ENCODE data around the gene ACSF3. TPM values are rescaled to one million over a fixed set of nuclear protein-coding genes. Genes with fewer than 3 reads are reported as not detected.

The ACSF3 gene
- polyA plus RNA-seq, 1 donor from 2014 or later, result 20.8 TPM

DNA sequence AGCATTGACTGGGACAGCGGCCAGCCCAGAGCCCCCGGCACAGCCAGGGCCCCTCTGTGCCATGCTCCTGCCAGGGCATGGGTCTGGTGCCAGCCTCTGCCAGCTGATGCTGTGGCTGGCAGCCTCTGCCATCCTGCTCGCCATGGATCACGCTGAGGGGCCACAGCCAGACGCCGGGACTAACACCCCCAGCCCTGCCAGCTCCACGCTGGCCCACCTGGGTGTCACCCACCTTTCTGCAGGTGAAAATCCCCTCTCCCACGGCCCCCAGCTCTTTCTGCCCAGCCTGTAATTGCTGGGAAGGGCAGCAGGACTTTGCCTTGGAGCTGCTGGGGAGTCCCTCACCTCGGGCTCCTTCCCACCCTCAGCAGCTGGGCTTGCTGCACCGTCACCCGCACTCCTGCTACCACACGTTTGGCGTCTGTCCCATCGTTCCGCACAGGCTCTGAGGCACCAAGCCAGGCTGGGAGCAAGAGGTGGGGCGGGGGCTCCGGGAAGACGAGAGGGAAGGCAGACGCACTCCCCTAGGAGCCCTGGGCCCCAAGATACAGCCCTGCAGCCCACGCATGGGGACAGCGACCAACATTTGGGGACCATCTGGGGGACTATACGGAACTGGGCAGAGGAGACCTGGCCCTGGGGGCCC, 42.0 kb upstream of the ACSF3 start:
- no peaks in the 10 kb centered on the region for H3K36me3 ChIP-seq (ENCODE audit: insufficient read depth, low read length)

DNA sequence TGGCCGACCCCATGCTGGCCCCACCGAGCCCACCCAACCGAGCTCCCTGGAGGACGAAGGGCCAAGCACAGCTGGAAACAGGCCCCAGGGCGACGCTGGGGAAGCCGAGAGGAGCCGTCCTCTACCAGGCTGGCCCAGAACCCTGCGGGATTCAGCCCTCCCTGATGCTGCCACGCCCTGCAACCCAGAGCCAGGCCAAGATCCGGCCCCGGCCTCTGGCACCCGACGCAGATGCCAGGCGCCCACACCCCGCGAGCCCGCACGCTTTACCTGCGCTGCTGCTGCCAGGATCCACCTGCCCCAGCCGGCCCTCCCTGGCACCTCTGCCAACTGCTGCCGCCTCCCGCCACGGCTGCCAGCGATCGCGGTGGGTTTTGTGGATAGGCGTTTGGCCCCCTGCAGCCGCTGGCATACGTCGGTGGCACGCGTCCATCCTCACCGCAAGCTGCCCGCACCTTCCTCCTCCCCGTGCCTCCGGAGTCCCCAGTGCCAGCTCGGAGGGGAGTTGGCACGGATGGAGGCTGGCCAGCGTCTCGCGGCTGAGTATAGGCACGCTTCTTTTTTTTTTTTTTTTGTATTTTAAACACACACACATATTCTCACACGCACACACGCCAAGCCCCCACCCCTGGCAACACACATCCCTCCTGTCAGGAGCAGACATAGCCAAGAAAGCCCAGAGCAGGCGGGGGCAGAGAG, 41.3 kb upstream of the ACSF3 start:
- no peak for TF ChIP-seq TAF1 (IDR thresholded peaks at IDR 0.05; ENCODE audit: low read depth)
- TF ChIP-seq, protein P1, sequence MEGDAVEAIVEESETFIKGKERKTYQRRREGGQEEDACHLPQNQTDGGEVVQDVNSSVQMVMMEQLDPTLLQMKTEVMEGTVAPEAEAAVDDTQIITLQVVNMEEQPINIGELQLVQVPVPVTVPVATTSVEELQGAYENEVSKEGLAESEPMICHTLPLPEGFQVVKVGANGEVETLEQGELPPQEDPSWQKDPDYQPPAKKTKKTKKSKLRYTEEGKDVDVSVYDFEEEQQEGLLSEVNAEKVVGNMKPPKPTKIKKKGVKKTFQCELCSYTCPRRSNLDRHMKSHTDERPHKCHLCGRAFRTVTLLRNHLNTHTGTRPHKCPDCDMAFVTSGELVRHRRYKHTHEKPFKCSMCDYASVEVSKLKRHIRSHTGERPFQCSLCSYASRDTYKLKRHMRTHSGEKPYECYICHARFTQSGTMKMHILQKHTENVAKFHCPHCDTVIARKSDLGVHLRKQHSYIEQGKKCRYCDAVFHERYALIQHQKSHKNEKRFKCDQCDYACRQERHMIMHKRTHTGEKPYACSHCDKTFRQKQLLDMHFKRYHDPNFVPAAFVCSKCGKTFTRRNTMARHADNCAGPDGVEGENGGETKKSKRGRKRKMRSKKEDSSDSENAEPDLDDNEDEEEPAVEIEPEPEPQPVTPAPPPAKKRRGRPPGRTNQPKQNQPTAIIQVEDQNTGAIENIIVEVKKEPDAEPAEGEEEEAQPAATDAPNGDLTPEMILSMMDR (IDR thresholded peaks at IDR 0.05; ENCODE audit: poor library complexity, severe bottlenecking), result no peak
- Histone ChIP-seq H3F3A (ENCODE audit: insufficient read depth, low read length, poor library complexity, severe bottlenecking) (no peaks in the 10 kb centered on the region), H3K9ac (ENCODE audit: low read length) (no peak overlapping the region), H3K36me3 (ENCODE audit: insufficient read depth, low read length) (no peaks in the 10 kb centered on the region), H4K20me1 (ENCODE audit: insufficient read depth) (no peaks in the 10 kb centered on the region), H3K4me2 (ENCODE audit: low read length) (no peak overlapping the region), H3K9me2 (ENCODE audit: insufficient read depth, low read length) (no peaks in the 10 kb centered on the region), H3K27me3 (ENCODE audit: insufficient read depth, low read depth, low read length) (no peaks in the 10 kb centered on the region), H3K4me3 (ENCODE audit: low read length) (no peak overlapping the region), H3K27ac (ENCODE audit: low read length) (no peak overlapping the region), H3K9me3 (ENCODE audit: low read length) (no peaks in the 10 kb centered on the region), H3K79me2 (replicated peaks; ENCODE audit: insufficient read depth, low read length) (no peaks in the 10 kb centered on the region), H2AFZ (ENCODE audit: low read depth, low read length) (no peak overlapping the region)

More for the DNA sequence above, 42.0 kb upstream of the ACSF3 start:
- Histone ChIP-seq H3K79me2 (replicated peaks; ENCODE audit: insufficient read depth, low read length) (no peaks in the 10 kb centered on the region), H3K27ac (ENCODE audit: low read length) (no peak overlapping the region), H4K20me1 (ENCODE audit: insufficient read depth) (no peaks in the 10 kb centered on the region), H3K9ac (ENCODE audit: low read length) (no peak overlapping the region), H3K9me3 (ENCODE audit: low read length) (no peaks in the 10 kb centered on the region), H3K27me3 (ENCODE audit: insufficient read depth, low read depth, low read length) (no peaks in the 10 kb centered on the region), H3F3A (ENCODE audit: insufficient read depth, low read length, poor library complexity, severe bottlenecking) (no peaks in the 10 kb centered on the region), H3K4me3 (ENCODE audit: low read length) (no peak overlapping the region), H3K4me2 (ENCODE audit: low read length) (no peak overlapping the region), H3K9me2 (ENCODE audit: insufficient read depth, low read length) (no peaks in the 10 kb centered on the region), H2AFZ (ENCODE audit: low read depth, low read length) (no peak overlapping the region)
- TF ChIP-seq POLR2AphosphoS5 (IDR thresholded peaks at IDR 0.05), result no peak
- TF ChIP-seq SMC3 (conservative IDR thresholded peaks at IDR 0.05; ENCODE audit: poor library complexity), result no peak
- no peak for TF ChIP-seq RAD21 (conservative IDR thresholded peaks at IDR 0.05)
- TF ChIP-seq MXI1 (conservative IDR thresholded peaks at IDR 0.05; ENCODE audit: poor library complexity, severe bottlenecking), result no peak
- TF ChIP-seq TAF1 (IDR thresholded peaks at IDR 0.05; ENCODE audit: low read depth), result no peak
- TF ChIP-seq, protein P2, sequence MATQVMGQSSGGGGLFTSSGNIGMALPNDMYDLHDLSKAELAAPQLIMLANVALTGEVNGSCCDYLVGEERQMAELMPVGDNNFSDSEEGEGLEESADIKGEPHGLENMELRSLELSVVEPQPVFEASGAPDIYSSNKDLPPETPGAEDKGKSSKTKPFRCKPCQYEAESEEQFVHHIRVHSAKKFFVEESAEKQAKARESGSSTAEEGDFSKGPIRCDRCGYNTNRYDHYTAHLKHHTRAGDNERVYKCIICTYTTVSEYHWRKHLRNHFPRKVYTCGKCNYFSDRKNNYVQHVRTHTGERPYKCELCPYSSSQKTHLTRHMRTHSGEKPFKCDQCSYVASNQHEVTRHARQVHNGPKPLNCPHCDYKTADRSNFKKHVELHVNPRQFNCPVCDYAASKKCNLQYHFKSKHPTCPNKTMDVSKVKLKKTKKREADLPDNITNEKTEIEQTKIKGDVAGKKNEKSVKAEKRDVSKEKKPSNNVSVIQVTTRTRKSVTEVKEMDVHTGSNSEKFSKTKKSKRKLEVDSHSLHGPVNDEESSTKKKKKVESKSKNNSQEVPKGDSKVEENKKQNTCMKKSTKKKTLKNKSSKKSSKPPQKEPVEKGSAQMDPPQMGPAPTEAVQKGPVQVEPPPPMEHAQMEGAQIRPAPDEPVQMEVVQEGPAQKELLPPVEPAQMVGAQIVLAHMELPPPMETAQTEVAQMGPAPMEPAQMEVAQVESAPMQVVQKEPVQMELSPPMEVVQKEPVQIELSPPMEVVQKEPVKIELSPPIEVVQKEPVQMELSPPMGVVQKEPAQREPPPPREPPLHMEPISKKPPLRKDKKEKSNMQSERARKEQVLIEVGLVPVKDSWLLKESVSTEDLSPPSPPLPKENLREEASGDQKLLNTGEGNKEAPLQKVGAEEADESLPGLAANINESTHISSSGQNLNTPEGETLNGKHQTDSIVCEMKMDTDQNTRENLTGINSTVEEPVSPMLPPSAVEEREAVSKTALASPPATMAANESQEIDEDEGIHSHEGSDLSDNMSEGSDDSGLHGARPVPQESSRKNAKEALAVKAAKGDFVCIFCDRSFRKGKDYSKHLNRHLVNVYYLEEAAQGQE (IDR thresholded peaks at IDR 0.05; ENCODE audit: borderline replicate concordance), result no peak
- TF ChIP-seq EP300 (conservative IDR thresholded peaks at IDR 0.05; ENCODE audit: poor library complexity, severe bottlenecking), result no peak

All from neural cell (in vitro differentiated cells).